GM23248 (cell line): ENCODE measurements around the gene FXYD5. TPM values are rescaled to one million over a fixed set of nuclear protein-coding genes. Genes with fewer than 3 reads are reported as not detected.
A peak's percentile ranks its signal among the peaks of the same experiment; 100 is the strongest.
"Not testable (repeated sequence)": the region's sequence is repeated elsewhere in the genome, so short reads cannot be mapped to it uniquely, and the experiment has no call there.

Experiments
- DNase-seq: peaks from one replicate; pipeline ENCODE4 v3.0.0-alpha.2; 2015
- H2AFZ ChIP-seq: fragments of 200-600 bp; sonication (generic); 2 replicates; pipeline ENCODE4 v1.6.1; 2016; ENCODE audit warnings: antibody characterized with exemption
- H3F3A ChIP-seq: fragments of 200-600 bp; sonication (generic); 2 replicates; pipeline ENCODE4 v1.6.1; 2016; ENCODE audit warnings: mild to moderate bottlenecking, antibody characterized with exemption, mixed run types; ENCODE audit not compliant: insufficient read depth
- H3K27ac ChIP-seq: fragments of 200-600 bp; sonication (generic); 2 replicates; pipeline ENCODE4 v1.5.1; 2016; ENCODE audit warnings: mild to moderate bottlenecking
- H3K27me3 ChIP-seq: fragments of 200-600 bp; sonication (generic); replicated peaks from 2 replicates; pipeline ENCODE4 v1.6.1; 2016; ENCODE audit warnings: mild to moderate bottlenecking; ENCODE audit not compliant: insufficient read depth
- H3K36me3 ChIP-seq: fragments of 200-600 bp; sonication (generic); 2 replicates; pipeline ENCODE4 v1.6.1; 2016; ENCODE audit warnings: low read depth, mild to moderate bottlenecking
- H3K4me1 ChIP-seq: fragments of 200-600 bp; sonication (generic); 2 replicates; pipeline ENCODE4 v1.6.1; 2016; ENCODE audit warnings: mild to moderate bottlenecking; ENCODE audit not compliant: insufficient read depth
- H3K4me2 ChIP-seq: fragments of 200-600 bp; sonication (generic); one replicate; pipeline ENCODE4 v1.6.1; 2016; ENCODE audit warnings: mild to moderate bottlenecking; ENCODE audit not compliant: unreplicated experiment
- H3K4me3 ChIP-seq: fragments of 200-600 bp; sonication (generic); 2 replicates; pipeline ENCODE4 v1.5.1; 2016; ENCODE audit warnings: mild to moderate bottlenecking
- H3K79me2 ChIP-seq: fragments of 200-600 bp; sonication (generic); 2 replicates; pipeline ENCODE4 v1.6.1; 2016; ENCODE audit warnings: mild to moderate bottlenecking; ENCODE audit not compliant: insufficient read depth
- H3K9ac ChIP-seq: fragments of 200-600 bp; sonication (generic); 2 replicates; pipeline ENCODE4 v1.6.1; 2016; ENCODE audit warnings: mild to moderate bottlenecking
- H3K9me2 ChIP-seq: fragments of 200-600 bp; sonication (generic); 2 replicates; pipeline ENCODE4 v1.6.1; 2016; ENCODE audit warnings: mixed run types, mild to moderate bottlenecking, moderate library complexity; ENCODE audit not compliant: insufficient read depth
- H3K9me3 ChIP-seq: fragments of 200-600 bp; sonication (generic); one replicate; pipeline ENCODE4 v1.6.1; 2017; ENCODE audit warnings: low read depth
- H4K20me1 ChIP-seq: fragments of 200-600 bp; sonication (generic); 2 replicates; pipeline ENCODE4 v1.6.0; 2016; ENCODE audit not compliant: insufficient read depth
- EZH2 ChIP-seq: fragments of 200-600 bp; sonication (generic); IDR thresholded peaks from 2 replicates; pipeline ENCODE4 v1.6.1; 2018; ENCODE audit warnings: antibody characterized with exemption, mild to moderate bottlenecking; ENCODE audit not compliant: insufficient read depth, poor library complexity, severe bottlenecking
- EZH2phosphoT487 ChIP-seq: fragments of 200-600 bp; sonication (generic); IDR thresholded peaks from 2 replicates; pipeline ENCODE4 v1.6.1; 2018; ENCODE audit warnings: antibody characterized with exemption, moderate library complexity, mild to moderate bottlenecking, low read depth; ENCODE audit not compliant: insufficient read depth
- WGBS, 2 experiments: methylation state at CpG; one replicate each; pipeline ENCODE4 v1.1.6; 2015 to 2017; ENCODE audit warnings: low lambda C conversion rate in 2 of 2, low coverage in 1 of 2; ENCODE audit errors: missing lambda C conversion rate in 2 of 2; 5-methylcytosine and 5-hydroxymethylcytosine counted together
- in situ Hi-C: fragments of 300-500 bp; cut with MboI; formaldehyde crosslinking; loops from 2 replicates; pipeline ENCODE4 v1.15.0; 2020
- polyA plus RNA-seq: library from polyadenylated mRNA; unstranded; fragments of >200 nt; fragmentation: Nextera tagmentation; extraction: Ambion mirVana; gene quantifications from 2 replicates; pipeline ENCODE4 v1.2.1, GENCODE V29; 2016
- total RNA-seq: library from RNA; depleted of rRNA; stranded (reverse); fragments of >200 nt; shearing (Covaris generic); gene quantifications from 2 replicates; pipeline ENCODE4 v1.2.3, GENCODE V29; 2014

Gene FXYD5
- total and polyA plus RNA-seq, 2 experiments from 2014 or later: 233 to 496 TPM

GRCh38 chr19:35194012-35194984, 39.8 kb downstream of the FXYD5 start:
- TF ChIP-seq EZH2 (no peak), EZH2phosphoT487 (no peak)
- no peaks in the 10 kb centered on the region for H3K36me3 ChIP-seq
- in situ Hi-C loops: no loop called here
- peaks cover 17% of the 10 kb centered on the region; the same call in 1 of the 2 replicates for H3F3A ChIP-seq
- WGBS, 2 experiments: 71 to 72% methylated on average over 9 of the region's 9 CpGs
- H4K20me1 ChIP-seq: no peaks in the 10 kb centered on the region
- peaks cover 9% of the 10 kb centered on the region for H3K4me1 ChIP-seq
- no peak overlapping the region for H2AFZ ChIP-seq
- no peaks in the 10 kb centered on the region for H3K79me2 ChIP-seq
- no peak overlapping the region for H3K9ac ChIP-seq
- H3K9me3 ChIP-seq: no peaks in the 10 kb centered on the region
- no peak overlapping the region for H3K27ac ChIP-seq
- no peak overlapping the region for H3K4me2 ChIP-seq
- no peaks in the 10 kb centered on the region for H3K9me2 ChIP-seq
- H3K4me3 ChIP-seq: no peak overlapping the region
- no peak for DNase-seq
- peaks cover 11% of the 10 kb centered on the region; the same call in 1 of the 2 replicates for H3K27me3 ChIP-seq

GRCh38 chr19:35195830-35196229, 41.3 kb downstream of the FXYD5 start:
- no peaks in the 10 kb centered on the region for H3K36me3 ChIP-seq
- no peaks in the 10 kb centered on the region for H4K20me1 ChIP-seq
- peak; percentile 70 for DNase-seq
- WGBS, 2 experiments: 8% methylated on average over 2 of the region's 2 CpGs
- peaks cover 9% of the 10 kb centered on the region for H3K4me1 ChIP-seq
- in situ Hi-C loops: no loop called here
- H2AFZ ChIP-seq: no peak overlapping the region
- H3K9ac ChIP-seq: no peak overlapping the region
- peaks cover 17% of the 10 kb centered on the region; the same call in 1 of the 2 replicates for H3F3A ChIP-seq
- TF ChIP-seq EZH2 (no peak), EZH2phosphoT487 (no peak)
- no peak overlapping the region for H3K4me2 ChIP-seq
- H3K9me2 ChIP-seq: no peaks in the 10 kb centered on the region
- no peak overlapping the region for H3K4me3 ChIP-seq
- peaks cover 6% of the 10 kb centered on the region for H3K27me3 ChIP-seq
- H3K9me3 ChIP-seq: no peaks in the 10 kb centered on the region
- H3K27ac ChIP-seq: peak overlapping the region; percentile 10; the same call in 1 of the 2 replicates
- H3K79me2 ChIP-seq: no peaks in the 10 kb centered on the region

- H3K79me2 ChIP-seq, in situ Hi-C loops, H3K27ac ChIP-seq, H4K20me1 ChIP-seq, H3K9me3 ChIP-seq, H3K27me3 ChIP-seq, H3K36me3 ChIP-seq, H3K9ac ChIP-seq, H3K4me2 ChIP-seq, H3K4me1 ChIP-seq, H2AFZ ChIP-seq, H3K4me3 ChIP-seq, H3K9me2 ChIP-seq: not testable (repeated sequence)
- peaks cover 17% of the 10 kb centered on the region; the same call in 1 of the 2 replicates for H3F3A ChIP-seq
- DNase-seq: peak; percentile 31
- 58 to 65% methylated on average over 6 of the region's 6 CpGs for WGBS, 2 experiments
These were observed 42.3 kb downstream of the FXYD5 start for GRCh38 chr19:35196861-35197260.

- Histone ChIP-seq H3F3A (peaks cover 17% of the 10 kb centered on the region; the same call in 1 of the 2 replicates), H3K27me3 (peaks cover 6% of the 10 kb centered on the region), H3K4me1 (peaks cover 9% of the 10 kb centered on the region), H3K36me3 (no peaks in the 10 kb centered on the region), H3K9ac (no peak overlapping the region), H3K4me3 (no peak overlapping the region), H3K9me2 (no peaks in the 10 kb centered on the region), H3K4me2 (no peak overlapping the region), H3K79me2 (no peaks in the 10 kb centered on the region), H2AFZ (no peak overlapping the region), H3K27ac (no peak overlapping the region), H4K20me1 (no peaks in the 10 kb centered on the region), H3K9me3 (no peaks in the 10 kb centered on the region)
- DNase-seq: no peak
- in situ Hi-C loops: no loop called here
- TF ChIP-seq EZH2 (no peak), EZH2phosphoT487 (no peak)
- 45 to 47% methylated on average over 2 of the region's 2 CpGs for WGBS, 2 experiments
These were observed 44.9 kb downstream of the FXYD5 start for GRCh38 chr19:35199481-35199880.
